DLD1 (cell line): ENCODE measurements around the gene KCNQ1.

Experiments used
- in situ Hi-C: cut with HindIII; loops from 2 replicates; pipeline ENCODE4 v1.10.0; 2017; ENCODE audit warnings: low sequenced_read_pairs

KCNQ1 gene

DNA sequence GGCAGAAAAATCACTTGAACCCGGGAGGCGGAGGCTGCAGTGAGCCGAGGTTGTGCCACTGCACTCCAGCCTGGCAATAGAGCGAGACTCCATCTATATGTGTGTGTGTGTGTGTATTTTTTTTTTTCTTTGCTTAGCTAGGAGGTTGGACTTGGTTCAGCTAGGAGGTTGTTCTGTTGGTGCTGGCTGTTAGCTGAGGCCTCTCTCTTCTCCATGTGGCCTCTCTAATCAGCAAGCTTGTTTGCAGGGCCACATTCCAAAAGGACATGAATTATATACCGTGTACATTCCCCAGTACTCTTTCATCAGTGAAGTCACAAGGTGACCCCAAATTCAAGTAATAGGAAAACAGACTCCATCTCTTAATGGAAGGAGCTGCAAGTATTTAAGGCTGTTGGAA lies 322.3 kb downstream of the KCNQ1 start:
- in situ Hi-C loops: loop anchor here (5.0 kb wide), 2 partner anchors 55 to 105 kb away; no protein-coding TSS in a partner anchor

DNA sequence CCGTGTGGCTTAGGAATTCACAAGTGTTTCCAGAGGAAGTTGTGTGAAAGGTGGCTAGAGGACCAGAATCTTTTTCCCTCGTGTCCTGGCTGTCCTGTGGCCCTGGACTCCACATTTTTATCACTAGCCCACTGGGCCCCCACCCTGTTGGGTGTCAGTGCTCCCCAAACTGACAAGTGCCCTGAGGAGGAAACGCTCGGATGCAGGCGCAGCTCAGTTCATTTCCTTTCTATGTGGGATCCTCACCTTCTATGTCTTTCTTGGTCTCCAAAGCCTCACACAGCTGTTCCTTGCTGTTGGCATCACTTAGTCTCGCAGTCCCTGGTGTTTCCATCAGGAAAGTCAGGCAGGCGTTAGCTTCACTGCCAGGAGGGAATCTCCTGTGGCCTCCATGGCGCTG lies 323.0 kb downstream of the KCNQ1 start:
- in situ Hi-C loops: loop anchor here (5.0 kb wide), 2 partner anchors 54 to 104 kb away; no protein-coding TSS in a partner anchor

DNA sequence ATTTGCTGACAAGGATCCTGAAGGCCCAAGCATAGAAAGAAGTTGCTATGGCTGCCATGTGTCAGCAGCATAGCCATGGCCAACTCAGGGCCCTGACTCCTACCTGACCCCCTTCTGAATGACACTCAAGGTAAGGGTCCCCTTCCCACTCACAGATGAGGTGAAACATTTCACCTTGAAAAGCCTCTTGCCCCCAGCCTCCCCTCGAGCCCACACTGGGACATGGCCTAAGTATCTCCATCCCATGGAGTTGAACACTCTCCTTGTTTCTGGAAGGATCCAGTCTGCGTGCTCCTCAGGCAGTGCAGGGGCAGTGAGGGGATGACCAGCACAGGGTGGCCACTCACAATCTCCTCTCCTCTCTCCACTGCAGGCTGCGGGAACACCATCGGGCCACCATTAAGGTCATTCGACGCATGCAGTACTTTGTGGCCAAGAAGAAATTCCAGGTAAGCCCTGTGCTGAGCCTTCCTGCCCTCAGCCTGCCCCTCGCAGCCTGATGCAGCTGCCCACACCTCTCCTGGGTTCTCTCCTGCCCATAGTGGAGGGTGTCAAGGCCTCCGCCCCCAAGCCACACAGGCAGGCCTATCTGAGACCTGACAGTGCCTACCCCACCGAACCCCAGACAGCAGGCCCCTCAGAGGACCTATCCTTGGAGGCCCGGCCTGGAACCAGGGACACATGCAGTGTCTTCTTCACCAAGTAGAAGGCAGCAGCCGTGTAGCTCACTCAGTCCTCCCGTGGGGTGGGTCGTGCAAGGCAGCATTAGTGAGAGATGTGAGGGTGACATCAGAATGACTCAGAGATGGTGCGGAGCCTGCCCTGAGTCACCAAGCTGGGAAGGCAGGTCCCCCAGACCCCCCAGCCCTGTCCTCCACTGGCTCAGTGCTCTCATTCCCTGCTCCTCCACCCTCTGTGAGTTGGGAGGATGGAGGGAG lies 323.9 kb downstream of the KCNQ1 start:
- in situ Hi-C loops: loop anchor here (5.0 kb wide), 2 partner anchors 54 to 104 kb away; no protein-coding TSS in a partner anchor

DNA sequence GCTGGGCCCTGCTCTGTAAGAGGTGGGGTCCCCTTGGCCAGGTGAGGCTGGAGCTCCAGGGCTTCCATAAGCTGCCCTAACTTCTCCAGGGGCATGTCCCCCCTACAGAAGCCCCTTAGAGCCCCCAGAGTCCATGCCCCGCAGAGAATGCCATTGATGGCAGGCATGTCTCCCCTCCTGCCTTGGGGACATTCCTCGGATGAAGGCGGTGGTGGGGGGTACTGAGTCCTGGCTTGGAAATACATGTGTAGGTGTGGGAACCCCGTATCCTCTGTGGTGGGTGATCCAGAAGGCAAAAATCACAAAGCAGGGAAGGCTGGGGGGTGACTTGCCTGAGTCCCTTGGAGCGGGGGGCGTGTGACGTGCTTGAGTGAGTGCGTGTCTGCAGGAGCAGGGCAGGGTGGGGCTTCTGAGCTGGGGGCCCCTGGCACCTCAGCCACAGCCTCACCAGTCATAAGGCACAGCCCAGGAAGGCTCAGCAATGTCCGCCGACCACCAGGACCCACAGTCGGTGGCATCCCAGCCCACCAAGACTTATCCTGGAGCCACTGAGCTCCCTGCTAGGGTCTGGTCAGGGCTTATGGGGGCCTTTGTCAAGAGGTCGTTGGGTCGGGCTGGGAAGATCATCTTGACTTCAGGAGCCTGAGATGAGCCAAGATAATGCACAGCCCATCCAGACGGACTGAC lies 324.7 kb downstream of the KCNQ1 start:
- in situ Hi-C loops: loop anchor here (5.0 kb wide), 2 partner anchors 53 to 103 kb away; no protein-coding TSS in a partner anchor

DNA sequence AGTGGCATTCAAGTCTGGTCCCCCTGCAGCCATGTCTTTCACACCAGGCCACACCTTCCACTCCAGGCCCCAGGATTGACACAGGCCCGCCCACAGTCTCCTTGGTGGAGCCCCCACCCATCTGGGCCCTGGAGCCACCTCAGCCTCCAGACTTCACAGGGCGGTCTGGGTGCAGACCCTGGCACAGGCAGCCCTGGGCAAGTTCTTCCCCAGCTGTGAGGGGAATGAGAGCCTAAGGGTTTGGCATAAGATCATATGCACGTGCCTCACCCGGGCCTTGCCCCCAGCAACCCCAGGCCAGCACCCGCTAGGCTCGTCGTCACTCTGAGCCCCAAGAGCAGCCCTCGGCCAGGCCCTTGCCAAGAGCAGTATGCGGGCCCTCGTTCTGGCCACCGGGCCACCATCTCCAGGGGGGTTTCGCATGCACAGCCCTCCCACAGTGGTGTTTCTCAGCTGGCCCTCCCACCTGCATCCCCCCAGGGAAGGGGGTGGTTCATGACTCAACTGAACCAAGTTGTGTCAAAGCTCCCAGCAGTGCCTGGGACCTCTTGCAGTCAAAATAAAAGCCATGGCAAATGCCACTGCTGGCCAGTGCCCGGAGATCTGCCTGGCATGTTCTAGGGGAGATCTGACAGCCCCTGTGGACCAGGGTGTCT lies 325.4 kb downstream of the KCNQ1 start:
- in situ Hi-C loops: no loop called here

DNA sequence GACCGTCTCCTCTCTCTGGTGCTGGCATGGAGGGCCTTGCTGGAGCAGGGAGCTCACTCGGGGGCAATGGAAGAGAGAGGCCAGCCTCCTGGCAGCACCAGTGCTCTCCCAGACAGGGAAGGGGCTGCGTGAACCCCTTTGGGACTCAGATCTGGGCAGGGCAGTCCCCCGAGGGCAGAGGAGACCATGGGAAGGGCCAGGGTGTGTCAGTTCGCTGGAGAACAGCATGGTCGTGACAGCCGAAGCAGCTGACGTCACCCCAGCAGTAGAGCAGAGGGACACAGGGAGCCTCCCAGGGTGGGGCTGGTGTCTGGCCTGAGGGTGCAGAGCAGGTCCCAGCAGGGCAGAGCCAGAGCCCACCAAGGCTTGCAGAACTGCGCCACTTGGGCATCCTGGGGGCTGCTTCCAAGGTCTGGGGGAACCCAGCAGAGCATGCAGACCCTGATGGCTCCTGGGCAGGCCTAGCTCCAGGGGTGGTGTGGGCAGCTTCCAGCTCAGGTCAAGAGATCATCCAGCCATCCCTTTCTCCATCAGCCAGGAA lies 326.0 kb downstream of the KCNQ1 start:
- in situ Hi-C loops: no loop called here

DNA sequence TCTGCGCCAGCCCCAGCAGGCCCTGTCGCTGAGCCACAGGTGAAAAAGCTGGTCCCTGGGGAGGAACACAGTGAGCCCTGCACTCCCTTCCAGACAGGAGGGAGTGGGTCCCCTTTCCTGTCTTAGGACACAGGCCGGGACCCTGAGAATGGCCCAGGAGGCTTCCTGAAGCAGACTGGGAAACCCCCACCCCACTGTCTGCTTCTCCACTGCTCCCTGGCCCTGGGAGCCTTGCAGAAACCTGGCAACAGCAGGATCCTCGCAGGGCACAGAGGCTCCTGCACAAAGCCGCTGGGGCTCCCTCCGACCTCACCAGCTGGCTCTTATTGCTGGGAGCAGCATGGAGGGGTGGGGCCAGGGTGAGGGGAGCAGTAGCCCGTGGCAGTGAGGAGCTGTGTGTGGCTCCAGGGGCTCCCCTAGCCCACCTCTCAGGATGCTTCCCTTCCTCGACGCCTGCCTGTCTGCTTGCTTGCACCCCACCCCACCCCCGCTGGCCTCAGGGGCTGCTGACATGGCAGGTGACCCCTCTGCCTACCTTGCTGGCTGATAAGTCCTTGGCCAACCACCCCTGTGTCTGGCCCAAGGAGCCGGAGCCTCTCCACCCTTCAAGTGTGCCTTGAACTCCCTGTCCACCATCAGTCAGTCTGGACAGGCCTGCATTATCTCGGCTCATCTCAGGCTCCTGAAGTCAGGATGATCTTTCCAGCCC lies 327.1 kb downstream of the KCNQ1 start:
- in situ Hi-C loops: no loop called here

DNA sequence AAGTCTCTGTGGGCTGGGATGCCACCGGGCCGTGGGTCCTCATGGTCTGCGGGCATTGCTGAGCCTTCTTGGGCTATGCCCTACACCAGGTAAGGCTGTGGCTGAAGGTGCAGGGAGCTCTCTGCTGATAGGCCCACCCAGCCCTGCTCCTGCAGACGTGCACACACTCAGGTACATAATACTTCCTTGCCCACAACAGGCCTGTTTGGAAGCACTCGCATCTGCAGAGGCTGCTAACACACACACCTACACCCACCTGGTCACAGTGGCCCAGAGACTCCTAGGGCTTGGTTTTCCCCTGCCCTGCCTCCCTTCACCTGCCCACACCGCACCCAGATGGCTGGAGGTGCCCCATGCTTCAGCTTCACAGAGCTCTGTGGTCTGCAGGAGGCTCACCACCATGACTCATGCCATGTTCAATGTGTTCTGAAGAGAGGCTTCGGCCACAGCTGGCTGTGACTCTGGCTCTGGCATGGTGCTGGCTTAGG lies 327.8 kb downstream of the KCNQ1 start:
- in situ Hi-C loops: no loop called here

DNA sequence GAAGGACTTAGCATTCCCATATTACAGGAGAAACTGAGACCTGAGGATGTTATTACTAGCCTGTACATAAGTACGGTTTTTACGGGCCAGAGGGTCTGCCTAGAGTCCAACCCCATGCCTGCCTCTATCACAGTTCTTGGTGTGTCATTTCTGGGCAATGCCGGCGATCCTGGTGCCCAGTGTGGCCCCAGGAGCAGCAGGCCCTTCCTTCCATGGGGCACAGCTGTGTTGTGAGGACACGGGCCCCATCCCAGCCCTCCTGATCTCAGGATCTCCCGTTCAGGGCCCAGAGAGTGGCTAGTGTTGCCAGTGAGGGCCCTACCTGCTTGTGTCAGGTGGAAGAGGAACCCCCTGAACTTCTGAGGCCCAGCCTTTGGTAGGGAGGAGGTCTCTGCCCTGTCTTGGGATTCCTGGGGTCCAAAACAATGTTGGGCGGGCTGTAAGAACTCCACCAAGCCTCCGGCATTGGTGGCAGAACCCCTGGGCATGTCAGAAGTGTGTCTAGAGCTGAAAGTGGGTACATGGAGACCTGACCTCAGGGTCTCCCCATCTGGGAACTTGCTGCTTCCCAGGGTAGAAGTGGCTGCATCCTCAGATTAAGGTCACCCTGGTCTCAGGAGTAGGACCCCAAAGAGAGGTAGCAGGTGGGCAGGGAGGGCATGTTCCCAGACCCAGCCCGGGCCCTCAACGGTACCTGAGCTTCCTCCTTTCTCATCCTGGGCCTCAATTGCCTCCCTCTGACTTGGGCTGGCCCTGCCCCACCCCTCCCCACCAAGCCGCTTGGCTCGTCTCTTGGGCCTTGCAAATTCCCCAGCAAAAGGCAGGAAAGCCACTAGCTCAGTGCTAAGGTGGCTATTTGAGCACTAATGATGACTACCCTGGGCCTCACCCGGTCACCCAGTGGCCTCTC lies 329.6 kb downstream of the KCNQ1 start:
- in situ Hi-C loops: no loop called here

DNA sequence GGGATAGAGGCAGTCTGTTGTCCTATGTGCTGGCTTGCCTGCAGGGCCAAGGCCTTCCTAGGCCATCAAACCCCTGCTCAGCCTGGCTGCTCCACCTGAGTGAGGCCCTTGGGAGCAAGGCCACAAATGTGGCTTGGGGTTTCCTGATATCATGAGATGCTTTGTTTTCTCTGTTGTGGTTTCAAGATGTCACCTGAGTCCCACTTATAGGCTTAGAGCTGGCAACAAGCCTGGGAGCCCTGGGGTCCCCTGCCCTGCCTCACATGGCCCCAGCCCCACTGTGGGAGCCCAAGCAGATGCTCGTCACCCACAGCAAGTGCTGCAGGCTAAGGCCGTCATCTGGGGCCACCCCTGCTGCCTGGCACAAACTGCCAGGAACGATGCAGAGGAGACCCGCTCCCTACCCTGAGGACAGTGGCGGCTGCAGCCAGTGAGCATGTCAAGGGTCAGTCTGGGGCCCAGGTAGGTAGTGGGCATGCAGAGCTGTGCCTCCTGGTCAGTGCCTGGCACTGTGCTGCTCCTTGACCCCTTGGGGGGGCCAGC lies 330.3 kb downstream of the KCNQ1 start:
- in situ Hi-C loops: no loop called here

DNA sequence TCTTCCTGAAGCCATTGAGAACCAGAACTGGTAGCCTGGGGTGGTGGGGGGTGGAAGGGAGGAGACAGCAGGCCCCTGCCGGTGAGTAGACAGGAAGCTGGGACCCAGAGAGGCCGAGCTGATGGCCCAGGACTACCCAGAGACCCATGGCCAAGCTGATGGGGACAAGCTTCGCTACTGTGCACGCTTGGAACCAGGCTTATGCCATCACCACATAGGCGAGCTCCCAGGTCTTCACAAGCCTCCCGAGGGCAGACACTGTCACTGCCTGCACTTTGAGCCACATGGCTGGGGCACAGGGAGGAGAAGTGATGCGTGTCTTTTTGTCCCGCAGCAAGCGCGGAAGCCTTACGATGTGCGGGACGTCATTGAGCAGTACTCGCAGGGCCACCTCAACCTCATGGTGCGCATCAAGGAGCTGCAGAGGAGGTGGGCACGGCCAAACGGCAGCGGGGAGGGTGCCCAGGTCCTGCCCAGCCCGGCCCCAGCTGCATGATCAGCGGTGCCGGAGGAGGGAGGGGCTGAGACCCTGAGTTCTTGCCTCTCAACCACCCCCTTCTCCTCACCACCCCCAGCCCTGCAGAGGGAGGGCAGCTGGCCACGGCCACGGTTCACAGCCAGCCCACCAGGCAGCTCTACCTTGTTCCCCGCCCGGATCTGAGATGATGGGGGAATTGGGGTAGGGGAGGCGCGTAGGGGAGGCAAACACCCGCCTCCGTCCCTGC lies 331.0 kb downstream of the KCNQ1 start:
- in situ Hi-C loops: no loop called here

DNA sequence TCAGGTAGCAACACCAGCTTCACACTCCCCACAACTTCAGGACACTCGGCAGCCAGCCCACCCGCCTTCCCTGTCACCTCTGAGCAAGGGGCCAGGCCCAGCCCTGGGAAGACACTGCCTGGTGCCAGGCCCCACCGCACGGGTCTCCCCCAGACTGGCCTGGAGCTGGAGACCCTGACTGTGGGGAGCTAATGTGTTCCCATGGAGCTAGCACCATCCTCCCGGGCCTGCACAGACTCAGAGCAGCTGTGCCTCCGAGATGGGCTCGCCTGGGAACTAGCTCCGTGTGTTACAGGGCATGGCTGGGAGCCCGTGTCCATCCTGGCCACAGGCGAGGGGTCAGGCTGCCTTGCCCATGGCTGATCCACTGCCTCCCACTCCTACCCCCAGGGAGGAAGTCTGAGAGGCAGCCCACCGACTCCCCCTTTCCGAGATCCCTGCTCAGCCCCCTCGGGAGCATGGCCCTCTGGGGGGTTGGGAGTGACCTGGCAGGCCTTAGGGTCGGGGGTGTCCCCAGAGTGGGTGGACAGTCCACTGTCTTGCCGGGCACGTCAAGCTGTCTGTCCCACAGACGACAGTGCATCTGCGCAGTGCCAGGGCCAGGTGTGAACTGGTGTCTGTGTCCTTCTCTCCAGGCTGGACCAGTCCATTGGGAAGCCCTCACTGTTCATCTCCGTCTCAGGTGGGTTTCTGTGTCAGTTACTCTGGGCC lies 331.7 kb downstream of the KCNQ1 start:
- in situ Hi-C loops: no loop called here

DNA sequence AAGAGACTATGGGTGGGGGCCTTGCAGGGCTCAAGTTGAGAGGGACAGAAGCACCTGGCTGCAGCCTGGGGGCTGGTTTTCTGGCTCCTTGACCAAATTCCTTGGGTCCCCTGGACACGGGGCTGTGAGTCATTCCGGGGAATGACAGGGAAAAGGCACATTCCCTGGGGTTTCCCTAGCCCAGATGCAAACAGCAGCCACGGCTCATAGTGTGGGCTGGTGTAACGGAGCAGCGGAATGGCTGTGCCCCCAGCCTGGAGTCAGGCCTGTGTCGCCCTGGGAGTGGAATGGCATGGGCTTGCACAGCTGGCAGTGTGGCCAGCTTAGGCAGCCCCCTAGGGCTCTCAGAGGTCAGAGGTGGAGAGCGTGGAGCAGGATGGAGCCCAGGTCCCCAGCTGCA lies 332.6 kb downstream of the KCNQ1 start:
- in situ Hi-C loops: no loop called here

DNA sequence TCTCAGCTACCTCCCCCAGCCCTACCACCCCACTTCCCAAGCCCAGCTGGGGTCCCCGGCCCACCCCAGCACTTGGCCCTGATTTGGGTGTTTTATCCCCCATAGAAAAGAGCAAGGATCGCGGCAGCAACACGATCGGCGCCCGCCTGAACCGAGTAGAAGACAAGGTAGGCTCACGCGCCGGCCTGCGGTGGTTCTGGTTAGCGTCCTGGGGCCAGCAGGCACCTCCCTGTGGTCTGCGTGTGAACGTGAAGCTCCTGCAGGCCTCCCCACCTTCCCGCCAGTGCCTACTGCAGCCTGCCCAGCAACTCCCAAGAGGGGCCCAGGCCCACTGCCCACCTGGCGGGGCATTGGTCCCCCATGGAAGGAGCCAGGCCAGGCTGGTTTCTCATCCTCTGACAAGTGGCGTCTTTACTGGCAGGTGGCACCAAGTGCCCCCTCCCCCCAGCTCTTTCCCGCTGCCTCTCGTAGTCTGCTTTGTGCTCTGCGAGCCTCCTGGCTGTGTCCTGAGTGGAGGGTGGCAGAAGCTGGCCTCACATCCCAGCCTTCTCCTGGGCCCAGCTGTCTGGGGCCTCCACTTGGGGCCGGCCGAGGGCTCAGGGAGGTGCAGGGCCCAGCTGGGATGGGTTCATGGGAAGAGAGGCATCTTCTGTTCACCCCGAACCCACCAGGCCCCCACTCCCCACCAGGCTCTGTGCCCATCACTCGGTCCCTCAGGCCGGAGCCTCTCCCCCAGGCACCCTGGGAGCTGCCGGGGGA lies 333.2 kb downstream of the KCNQ1 start:
- in situ Hi-C loops: no loop called here

DNA sequence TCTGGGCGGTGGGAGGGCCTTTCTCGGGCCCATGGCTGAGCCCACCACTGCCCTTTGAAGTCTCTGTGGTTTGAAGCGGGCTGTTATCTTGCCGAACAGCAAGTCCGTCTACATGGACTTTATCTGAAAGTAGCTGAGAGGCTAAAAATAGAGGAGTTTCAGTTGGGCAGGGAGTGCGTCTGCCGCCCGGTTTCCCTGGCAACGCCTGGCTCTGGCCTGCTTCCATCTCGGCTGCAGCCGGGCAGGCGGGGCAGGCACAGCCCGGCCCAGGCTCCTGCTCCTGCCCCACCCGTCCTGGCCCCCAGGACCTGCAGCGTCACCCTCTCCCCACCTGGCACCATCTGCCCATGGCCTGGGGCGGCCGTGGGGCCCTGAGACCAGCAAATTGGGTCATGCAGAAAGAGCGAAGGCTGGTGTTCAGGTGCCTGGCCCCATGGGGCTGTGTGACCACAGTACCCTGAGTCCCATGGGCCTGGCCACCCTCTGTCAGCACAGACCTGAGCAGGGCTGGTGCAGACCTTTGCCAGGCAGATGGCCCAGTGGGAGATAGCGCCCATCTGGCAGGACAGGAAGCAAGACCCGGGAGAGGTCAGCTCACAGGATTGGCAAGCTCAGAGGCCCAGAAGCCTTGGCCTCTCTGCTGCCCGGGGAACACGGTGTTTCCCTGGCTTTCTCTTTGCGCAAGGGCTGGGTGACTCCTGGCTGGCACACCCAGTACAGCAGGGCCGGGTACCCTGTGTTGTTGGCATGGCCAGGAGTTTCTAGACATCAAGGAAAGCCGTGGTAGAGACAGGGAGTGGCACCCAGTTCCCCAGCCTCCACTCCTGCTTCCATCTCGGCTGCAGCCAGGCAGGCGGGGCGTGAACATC lies 334.1 kb downstream of the KCNQ1 start:
- in situ Hi-C loops: no loop called here

DNA sequence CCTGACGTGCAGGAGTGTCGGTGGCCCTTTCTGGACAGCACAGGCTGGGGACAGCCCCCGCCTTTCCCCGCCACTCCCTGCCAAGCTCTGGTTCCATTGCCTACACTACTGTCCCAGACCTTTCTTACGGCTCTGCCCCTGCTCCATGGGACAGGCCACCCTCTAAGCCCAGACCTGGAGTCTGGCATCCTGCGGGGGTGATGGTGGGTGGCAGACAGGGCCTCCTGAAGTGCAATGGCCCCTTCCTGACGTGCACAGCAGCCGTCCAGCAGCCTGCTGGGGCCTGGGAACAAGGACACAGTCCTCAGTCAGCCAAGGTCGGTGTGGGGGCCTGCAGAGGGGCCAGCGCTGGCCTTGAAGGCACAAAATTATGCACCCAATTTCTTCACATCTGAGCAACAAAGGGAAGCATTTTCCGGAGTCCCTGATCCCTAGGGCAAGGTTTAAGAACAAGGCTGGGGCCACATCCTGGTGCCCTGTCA lies 334.7 kb downstream of the KCNQ1 start:
- in situ Hi-C loops: no loop called here
